ENCODE results near the gene PRPH2. TPM values are rescaled to one million over a fixed set of nuclear protein-coding genes. Genes with fewer than 3 reads are reported as not detected.
"Not testable (repeated sequence)": the region's sequence is repeated elsewhere in the genome, so short reads cannot be mapped to it uniquely, and the experiment has no call there.

Gene PRPH2
- total RNA-seq, 2 donors from 2014 or later = 0.78 TPM; not detected in 1

DNA sequence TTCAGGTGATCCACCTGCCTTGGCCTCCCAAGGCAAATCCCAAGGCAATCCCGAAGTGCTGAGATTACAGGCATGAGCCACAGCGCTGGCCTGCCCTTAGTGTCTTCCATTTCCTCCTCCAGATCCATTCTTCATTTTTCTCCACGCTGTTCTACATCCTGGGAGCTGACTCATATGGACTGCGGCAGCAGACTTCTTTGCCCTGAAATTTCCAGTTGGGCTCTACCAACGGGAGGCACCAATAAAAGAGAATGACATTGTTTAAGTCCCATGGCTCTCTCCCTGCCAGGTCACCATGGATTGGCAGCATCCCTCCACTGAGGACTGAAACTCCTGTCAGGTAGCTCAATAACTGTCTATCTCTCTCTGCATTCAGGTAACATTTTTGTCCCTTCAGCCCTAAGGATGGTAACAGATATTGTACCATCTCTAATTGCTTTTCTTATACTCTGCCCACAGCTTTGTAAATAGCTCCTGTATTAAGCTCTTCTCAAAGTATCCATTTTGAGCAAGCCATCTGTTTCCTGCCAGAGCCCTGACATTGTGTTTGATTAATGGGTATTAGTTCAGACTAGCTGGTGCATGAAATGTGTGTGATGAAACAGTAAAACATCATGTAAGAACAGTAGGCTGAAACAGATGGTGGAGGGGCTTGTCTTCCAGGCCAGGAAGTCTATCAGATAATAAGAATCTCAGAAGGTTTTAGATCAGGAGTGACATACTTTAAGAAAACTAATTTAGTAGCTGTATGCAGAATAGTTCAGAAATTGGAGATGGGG is 19.9 kb upstream of the PRPH2 start:
- Histone ChIP-seq H3K4me1 (ENCODE audit: control insufficient read depth in 1 of 2, low read depth in 2 of 2) (peaks cover 11 to 26% of the 10 kb centered on the region in 2 donors), H3K27ac (no peak overlapping the region), H3K36me3 (no peaks in the 10 kb centered on the region), H3K9me3 (no peaks in the 10 kb centered on the region), H3K4me3 (no peak overlapping the region), H3K27me3 (replicated peaks; ENCODE audit: insufficient read depth) (no peaks in the 10 kb centered on the region)
- DNase-seq (ENCODE audit: low spot score) = no peak
- TF ChIP-seq, protein P1, sequence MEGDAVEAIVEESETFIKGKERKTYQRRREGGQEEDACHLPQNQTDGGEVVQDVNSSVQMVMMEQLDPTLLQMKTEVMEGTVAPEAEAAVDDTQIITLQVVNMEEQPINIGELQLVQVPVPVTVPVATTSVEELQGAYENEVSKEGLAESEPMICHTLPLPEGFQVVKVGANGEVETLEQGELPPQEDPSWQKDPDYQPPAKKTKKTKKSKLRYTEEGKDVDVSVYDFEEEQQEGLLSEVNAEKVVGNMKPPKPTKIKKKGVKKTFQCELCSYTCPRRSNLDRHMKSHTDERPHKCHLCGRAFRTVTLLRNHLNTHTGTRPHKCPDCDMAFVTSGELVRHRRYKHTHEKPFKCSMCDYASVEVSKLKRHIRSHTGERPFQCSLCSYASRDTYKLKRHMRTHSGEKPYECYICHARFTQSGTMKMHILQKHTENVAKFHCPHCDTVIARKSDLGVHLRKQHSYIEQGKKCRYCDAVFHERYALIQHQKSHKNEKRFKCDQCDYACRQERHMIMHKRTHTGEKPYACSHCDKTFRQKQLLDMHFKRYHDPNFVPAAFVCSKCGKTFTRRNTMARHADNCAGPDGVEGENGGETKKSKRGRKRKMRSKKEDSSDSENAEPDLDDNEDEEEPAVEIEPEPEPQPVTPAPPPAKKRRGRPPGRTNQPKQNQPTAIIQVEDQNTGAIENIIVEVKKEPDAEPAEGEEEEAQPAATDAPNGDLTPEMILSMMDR (IDR thresholded peaks at IDR 0.05) = no peak
- ATAC-seq (ENCODE audit: insufficient number of reproducible peaks, low FRiP score, low read depth) = no peak

DNA sequence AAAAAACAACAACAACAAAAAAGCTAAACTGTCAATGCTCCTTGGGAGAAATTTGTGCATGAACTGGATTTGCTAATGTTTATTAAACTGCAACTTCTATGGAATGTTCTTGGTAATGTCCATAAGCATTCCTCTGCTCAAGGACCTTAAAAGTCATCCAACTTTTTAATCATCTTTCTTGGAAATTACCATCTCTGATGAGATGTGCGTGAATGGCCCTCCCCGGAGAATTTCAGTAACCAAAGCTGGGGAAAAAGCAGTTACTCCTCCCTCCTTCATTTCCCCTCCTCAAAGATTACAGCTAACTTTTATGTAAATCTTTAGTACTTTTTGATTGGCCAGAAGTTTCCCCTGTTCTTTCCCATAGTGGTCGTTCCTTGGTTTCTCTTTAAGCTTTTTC is 18.3 kb upstream of the PRPH2 start:
- H3K27me3 ChIP-seq (replicated peaks; ENCODE audit: insufficient read depth) = no peaks in the 10 kb centered on the region
- H3K27ac ChIP-seq = no peak overlapping the region
- H3K9me3 ChIP-seq = no peaks in the 10 kb centered on the region
- H3K36me3 ChIP-seq = no peaks in the 10 kb centered on the region
- ATAC-seq (ENCODE audit: insufficient number of reproducible peaks, low FRiP score, low read depth) = no peak
- H3K4me3 ChIP-seq = no peak overlapping the region
- peaks cover 11 to 26% of the 10 kb centered on the region in 2 donors for H3K4me1 ChIP-seq (ENCODE audit: control insufficient read depth in 1 of 2, low read depth in 2 of 2)
- DNase-seq (ENCODE audit: low spot score) = no peak
- TF ChIP-seq, protein P1 (IDR thresholded peaks at IDR 0.05) = no peak

DNA sequence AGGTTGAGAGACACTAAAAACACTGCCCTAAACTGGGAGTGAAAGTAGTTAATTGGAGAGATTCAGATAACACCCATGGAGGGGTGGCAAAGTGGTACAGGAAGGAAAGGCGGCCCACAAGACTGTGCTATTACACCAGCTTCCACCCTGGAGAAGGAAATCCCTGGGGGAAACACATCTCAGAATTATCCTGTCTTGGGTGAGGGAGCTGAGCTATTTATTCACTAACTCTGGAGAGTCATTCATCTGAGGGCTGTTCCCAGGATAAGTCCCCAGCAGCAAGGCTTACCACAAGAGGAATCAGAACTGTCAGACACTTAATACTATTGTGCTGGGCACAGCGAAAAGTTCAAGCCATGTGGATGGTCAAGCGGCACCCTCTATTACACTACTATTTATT is 13.6 kb upstream of the PRPH2 start:
- Histone ChIP-seq H3K36me3 (no peaks in the 10 kb centered on the region), H3K4me3 (no peak overlapping the region), H3K9me3 (no peaks in the 10 kb centered on the region), H3K4me1 (ENCODE audit: control insufficient read depth in 1 of 2, low read depth in 2 of 2) (no peaks in the 10 kb centered on the region), H3K27me3 (replicated peaks; ENCODE audit: insufficient read depth) (no peaks in the 10 kb centered on the region), H3K27ac (no peak overlapping the region)
- TF ChIP-seq, protein P1 (IDR thresholded peaks at IDR 0.05) = no peak
- DNase-seq (ENCODE audit: low spot score) (no peak), ATAC-seq (ENCODE audit: insufficient number of reproducible peaks, low FRiP score, low read depth) (no peak)

DNA sequence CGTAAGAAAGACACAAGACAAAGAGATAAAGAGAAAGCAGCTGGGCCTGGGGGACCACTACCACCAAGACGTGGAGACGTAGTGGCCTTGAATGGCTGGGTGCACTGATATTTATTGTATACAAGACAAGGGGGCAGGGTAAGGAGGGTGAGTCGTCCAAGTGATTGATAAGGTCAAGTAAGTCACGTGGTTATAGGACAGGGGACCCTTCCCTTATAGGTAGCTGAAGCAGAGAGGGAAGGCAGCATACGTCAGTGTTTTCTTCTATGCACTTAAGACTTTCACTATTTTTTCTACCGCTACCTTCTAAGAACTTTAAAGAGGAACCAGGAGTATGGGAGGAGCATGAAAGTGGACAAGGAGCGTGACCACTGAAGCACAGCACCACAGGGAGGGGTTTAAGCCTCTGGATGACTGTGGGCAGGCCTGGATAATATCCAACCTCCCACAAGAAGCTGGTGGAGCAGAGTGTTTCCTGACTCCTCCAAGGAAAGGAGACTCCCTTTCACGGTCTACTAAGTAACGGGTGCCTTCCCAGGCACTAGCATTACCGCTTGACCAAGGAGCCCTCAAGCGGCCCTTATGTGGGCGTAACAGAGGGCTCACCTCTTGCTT is 11.6 kb upstream of the PRPH2 start:
- ATAC-seq (ENCODE audit: insufficient number of reproducible peaks, low FRiP score, low read depth); H3K27me3 ChIP-seq (replicated peaks; ENCODE audit: insufficient read depth); H3K27ac ChIP-seq; H3K9me3 ChIP-seq; DNase-seq (ENCODE audit: low spot score); H3K36me3 ChIP-seq; H3K4me3 ChIP-seq; H3K4me1 ChIP-seq (ENCODE audit: control insufficient read depth in 1 of 2, low read depth in 2 of 2): not testable (repeated sequence)

DNA sequence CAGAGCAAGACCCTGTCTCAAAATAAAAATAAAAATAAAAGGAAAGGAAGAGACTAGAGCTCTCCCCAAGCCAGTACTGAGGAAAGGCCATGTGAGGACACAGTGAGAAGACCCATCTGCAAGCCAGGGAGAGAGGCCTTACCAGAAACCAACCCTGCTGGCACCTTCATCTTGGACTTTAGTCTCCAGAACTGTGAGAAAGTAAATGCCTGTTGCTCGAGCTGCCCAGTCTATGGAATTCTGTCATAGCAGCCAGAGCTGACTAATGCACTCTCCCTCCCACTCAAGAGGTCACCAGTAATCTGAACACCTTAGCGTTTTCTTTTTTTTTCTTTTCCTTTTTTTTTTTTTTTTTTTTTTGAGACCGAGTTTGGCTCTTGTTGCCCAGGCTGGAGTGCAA is 7.3 kb upstream of the PRPH2 start:
- no peak for ATAC-seq (ENCODE audit: insufficient number of reproducible peaks, low FRiP score, low read depth)

More for the DNA sequence above, 7.3 kb upstream of the PRPH2 start:
- no peak for DNase-seq (ENCODE audit: low spot score)
- Histone ChIP-seq H3K4me3 (no peak overlapping the region), H3K9me3 (no peaks in the 10 kb centered on the region), H3K27me3 (replicated peaks; ENCODE audit: insufficient read depth) (no peaks in the 10 kb centered on the region), H3K27ac (no peak overlapping the region), H3K36me3 (no peaks in the 10 kb centered on the region), H3K4me1 (ENCODE audit: control insufficient read depth in 1 of 2, low read depth in 2 of 2) (peaks cover 5 to 7% of the 10 kb centered on the region in 2 donors)
- TF ChIP-seq, protein P1 (IDR thresholded peaks at IDR 0.05) = no peak
